Sigmoid colon (tissue), 4 donors: ENCODE results near the gene MESP2.

Experiments
- POLR2AphosphoS5 ChIP-seq, 4 donors: sonication (generic); formaldehyde crosslinking; IDR thresholded peaks; one replicate each; pipeline ENCODE4 v1.6.1; 2017; ENCODE audit warnings: antibody characterized with exemption in 4 of 4
- TF ChIP-seq, protein P1 (sequence below), 4 experiments: fragments of 450-650 bp in 3 of 4; fragments of 200-600 bp in 1 of 4; IDR thresholded peaks; one replicate each; pipeline ENCODE4 v1.5.1; 2016 to 2019; ENCODE audit warnings: antibody characterized with exemption in 4 of 4, mild to moderate bottlenecking in 3 of 4, moderate library complexity in 2 of 4

DNA sequence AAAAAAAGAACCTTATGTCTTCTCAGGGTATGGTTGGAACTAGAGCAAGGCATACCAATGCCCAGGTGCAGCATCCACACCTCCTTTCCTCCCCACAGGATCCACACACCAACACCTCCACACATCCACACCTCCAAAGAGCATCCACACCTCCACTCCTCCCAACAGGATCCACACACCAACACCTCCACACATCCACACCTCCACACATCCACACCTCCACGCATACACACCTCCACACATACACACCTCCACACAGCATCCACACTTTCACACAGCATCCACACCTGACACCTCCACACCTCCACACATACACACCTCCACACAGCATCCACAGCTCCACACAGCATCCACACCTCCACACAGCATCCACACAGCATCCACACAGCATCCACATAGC lies 30.4 kb upstream of the MESP2 start:
- TF ChIP-seq, protein P1, sequence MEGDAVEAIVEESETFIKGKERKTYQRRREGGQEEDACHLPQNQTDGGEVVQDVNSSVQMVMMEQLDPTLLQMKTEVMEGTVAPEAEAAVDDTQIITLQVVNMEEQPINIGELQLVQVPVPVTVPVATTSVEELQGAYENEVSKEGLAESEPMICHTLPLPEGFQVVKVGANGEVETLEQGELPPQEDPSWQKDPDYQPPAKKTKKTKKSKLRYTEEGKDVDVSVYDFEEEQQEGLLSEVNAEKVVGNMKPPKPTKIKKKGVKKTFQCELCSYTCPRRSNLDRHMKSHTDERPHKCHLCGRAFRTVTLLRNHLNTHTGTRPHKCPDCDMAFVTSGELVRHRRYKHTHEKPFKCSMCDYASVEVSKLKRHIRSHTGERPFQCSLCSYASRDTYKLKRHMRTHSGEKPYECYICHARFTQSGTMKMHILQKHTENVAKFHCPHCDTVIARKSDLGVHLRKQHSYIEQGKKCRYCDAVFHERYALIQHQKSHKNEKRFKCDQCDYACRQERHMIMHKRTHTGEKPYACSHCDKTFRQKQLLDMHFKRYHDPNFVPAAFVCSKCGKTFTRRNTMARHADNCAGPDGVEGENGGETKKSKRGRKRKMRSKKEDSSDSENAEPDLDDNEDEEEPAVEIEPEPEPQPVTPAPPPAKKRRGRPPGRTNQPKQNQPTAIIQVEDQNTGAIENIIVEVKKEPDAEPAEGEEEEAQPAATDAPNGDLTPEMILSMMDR (IDR thresholded peaks at IDR 0.05) = no peak
- no peak for TF ChIP-seq POLR2AphosphoS5 (IDR thresholded peaks at IDR 0.05)
